Dendritic cell treated with granulocyte-macrophage colony-stimulating factor and Interleukin-4, amounts not matched to agents 40 ng/mL and 50 ng/mL, for 4 days (primary cell): ENCODE data around the gene FOXO4.
"Not testable (repeated sequence)": the region's sequence is repeated elsewhere in the genome, so short reads cannot be mapped to it uniquely, and the experiment has no call there.

Source experiments
- H3K27ac Mint-ChIP-seq: one replicate; pipeline ENCODE4 v1.8.0; 2022; ENCODE audit warnings: mild to moderate bottlenecking, mixed read lengths
- H3K27me3 Mint-ChIP-seq: one replicate; pipeline ENCODE4 v1.8.0; 2022; ENCODE audit warnings: mild to moderate bottlenecking, mixed read lengths
- H3K36me3 Mint-ChIP-seq: one replicate; pipeline ENCODE4 v1.8.0; 2022; ENCODE audit warnings: low read depth, mixed read lengths
- H3K4me1 Mint-ChIP-seq: one replicate; pipeline ENCODE4 v1.8.0; 2022; ENCODE audit warnings: low read depth, mixed read lengths
- H3K4me3 Mint-ChIP-seq: one replicate; pipeline ENCODE4 v1.8.0; 2022; ENCODE audit warnings: mild to moderate bottlenecking, moderate library complexity, mixed read lengths
- H3K9me3 Mint-ChIP-seq: one replicate; pipeline ENCODE4 v1.8.0; 2022; ENCODE audit warnings: mixed read lengths
- intact Hi-C: fragments of 100-400 bp; cut with micrococcal nuclease; formaldehyde crosslinking; loops from one replicate; pipeline ENCODE4 v1.15.0; 2022

FOXO4 gene, protein sequence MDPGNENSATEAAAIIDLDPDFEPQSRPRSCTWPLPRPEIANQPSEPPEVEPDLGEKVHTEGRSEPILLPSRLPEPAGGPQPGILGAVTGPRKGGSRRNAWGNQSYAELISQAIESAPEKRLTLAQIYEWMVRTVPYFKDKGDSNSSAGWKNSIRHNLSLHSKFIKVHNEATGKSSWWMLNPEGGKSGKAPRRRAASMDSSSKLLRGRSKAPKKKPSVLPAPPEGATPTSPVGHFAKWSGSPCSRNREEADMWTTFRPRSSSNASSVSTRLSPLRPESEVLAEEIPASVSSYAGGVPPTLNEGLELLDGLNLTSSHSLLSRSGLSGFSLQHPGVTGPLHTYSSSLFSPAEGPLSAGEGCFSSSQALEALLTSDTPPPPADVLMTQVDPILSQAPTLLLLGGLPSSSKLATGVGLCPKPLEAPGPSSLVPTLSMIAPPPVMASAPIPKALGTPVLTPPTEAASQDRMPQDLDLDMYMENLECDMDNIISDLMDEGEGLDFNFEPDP

DNA sequence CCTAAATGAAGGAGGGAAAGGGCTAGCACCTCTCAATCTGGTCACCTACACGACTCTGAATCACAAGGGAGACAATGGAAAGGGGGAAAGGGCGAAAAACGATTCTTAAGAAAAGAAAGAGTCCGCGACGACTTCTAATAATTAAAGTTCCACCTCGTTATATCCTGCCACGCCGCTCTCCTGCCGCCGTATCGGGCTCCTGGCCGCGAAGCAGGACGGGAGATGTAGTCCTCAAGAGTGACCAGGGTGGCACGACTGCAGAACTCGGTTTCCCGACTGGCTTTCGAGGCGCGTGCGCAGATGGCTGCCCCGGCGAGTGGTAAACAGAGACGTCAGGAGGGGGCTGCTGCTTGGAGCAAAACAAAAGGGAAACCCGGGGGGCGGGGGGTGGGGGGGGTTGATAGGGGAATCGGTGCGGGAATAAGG is at the start of gene FOXO4:
FOXO4 (plus strand) TSS at position 297 of the 426 bp plus-strand sequence. CDS start 678 bp downstream, outside the sequence.
- Mint-ChIP-seq H3K36me3 (peaks cover 14% of the 10 kb centered on the region), H3K27ac (peak within 1 kb of the TSS; percentile 87), H3K4me3 (peak within 1 kb of the TSS; percentile 92), H3K9me3 (no peaks in the 10 kb centered on the region), H3K4me1 (peaks cover 9% of the 10 kb centered on the region), H3K27me3 (peaks cover 4% of the 10 kb centered on the region)
- intact Hi-C loops, result no loop called here

GRCh38 chrX:71047891-71048290 is 47.8 kb upstream of the FOXO4 start:
- intact Hi-C loops, result not testable (repeated sequence)

DNA sequence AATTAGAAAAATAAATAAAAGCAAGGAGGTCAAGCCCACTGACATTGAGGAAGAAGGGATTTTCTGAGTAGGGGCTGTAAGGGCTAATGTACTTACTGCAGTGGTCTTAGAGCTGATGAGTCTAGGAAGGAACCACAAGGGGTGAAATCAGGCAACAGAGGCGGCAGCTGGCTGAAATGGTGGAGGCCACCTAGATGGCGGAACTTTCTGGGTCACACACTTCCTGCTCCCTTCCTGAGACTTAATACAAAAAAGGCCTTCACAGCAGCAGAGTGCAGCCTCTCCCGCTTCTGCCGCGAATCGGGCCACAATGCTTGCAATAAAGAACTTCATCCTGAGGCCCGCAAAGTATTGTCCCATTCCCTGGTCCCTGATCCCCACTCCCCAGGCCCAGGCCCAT is 42.9 kb upstream of the FOXO4 start:
- Mint-ChIP-seq H3K4me1 (peaks cover 11% of the 10 kb centered on the region), H3K27me3 (no peaks in the 10 kb centered on the region), H3K36me3 (no peaks in the 10 kb centered on the region), H3K27ac (peak overlapping the region; percentile 66), H3K9me3 (no peaks in the 10 kb centered on the region), H3K4me3 (peak overlapping the region; percentile 57)
- intact Hi-C loops, result no loop called here

More at GRCh38 chrX:71047891-71048290, 47.8 kb upstream of the FOXO4 start:
- peaks cover 11% of the 10 kb centered on the region for H3K36me3 Mint-ChIP-seq
- not testable (repeated sequence) for H3K4me3 Mint-ChIP-seq, H3K27ac Mint-ChIP-seq, H3K9me3 Mint-ChIP-seq, H3K27me3 Mint-ChIP-seq, H3K4me1 Mint-ChIP-seq

- Mint-ChIP-seq H3K4me1 (peaks cover 16% of the 10 kb centered on the region), H3K36me3 (peaks cover 4% of the 10 kb centered on the region), H3K4me3 (peak overlapping the region; percentile 57), H3K9me3 (no peaks in the 10 kb centered on the region), H3K27ac (peak overlapping the region; percentile 66), H3K27me3 (no peaks in the 10 kb centered on the region)
- intact Hi-C loops, result no loop called here
These were observed 42.4 kb upstream of the FOXO4 start for GRCh38 chrX:71053217-71053621.

DNA sequence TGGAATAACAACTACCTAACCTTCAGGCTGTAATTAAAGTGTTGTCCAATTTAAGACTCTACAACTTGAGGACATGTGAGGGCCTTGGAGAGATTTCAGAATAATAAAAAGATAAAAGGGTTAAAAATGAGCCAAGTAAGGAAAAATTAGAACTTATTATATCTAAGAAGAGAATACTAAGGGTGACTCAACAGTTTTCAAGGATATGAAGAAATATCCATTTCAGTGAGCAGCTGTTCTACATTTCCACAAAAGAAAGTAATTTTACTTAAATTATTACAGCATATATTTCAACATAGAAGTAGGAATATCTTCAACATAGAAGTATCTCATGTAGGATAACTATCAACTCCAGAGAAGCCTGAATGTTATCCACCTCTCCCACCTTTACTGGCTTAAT is 38.8 kb upstream of the FOXO4 start:
- peaks cover 41% of the 10 kb centered on the region for H3K4me1 Mint-ChIP-seq
- no peaks in the 10 kb centered on the region for H3K27me3 Mint-ChIP-seq
- no peak overlapping the region for H3K27ac Mint-ChIP-seq
- H3K4me3 Mint-ChIP-seq, result no peak overlapping the region
- peaks cover 37% of the 10 kb centered on the region for H3K36me3 Mint-ChIP-seq
- H3K9me3 Mint-ChIP-seq, result no peaks in the 10 kb centered on the region
- intact Hi-C loops, result no loop called here

DNA sequence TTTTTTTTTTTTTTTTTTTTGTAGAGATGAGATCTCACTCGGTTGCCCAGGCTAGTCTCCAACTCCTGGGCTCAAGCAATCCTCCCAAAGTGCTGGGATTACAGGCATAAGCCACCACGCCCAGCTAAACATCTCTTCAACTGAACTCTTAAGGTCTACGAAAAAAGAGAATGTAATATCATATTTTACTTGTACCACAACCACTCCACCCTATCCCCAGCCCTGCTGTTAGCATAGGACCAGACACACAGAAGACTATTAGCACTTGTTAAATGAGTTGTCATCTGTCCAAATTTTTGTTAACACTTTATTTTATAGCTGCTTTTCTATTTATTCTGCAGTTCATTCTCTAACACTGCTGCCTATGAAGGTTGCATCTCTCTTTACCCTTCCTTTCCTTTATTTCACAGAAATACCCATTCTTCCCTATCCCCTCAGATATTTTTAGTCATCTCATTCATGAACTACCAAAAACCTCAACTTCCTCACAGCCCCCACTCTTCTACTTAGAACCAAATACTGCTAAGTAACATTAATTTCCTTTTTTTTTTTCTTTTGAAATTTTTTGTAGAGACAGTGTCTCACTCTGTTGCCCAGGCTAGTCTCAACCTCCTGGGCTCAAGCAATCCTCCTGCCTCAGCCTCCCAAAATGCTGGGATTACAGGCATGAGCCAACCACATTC is 37.7 kb upstream of the FOXO4 start:
- intact Hi-C loops, result no loop called here
- no peaks in the 10 kb centered on the region for H3K9me3 Mint-ChIP-seq
- H3K27ac Mint-ChIP-seq, result peak overlapping the region; percentile 62
- H3K27me3 Mint-ChIP-seq, result no peaks in the 10 kb centered on the region
- H3K4me3 Mint-ChIP-seq, result peak overlapping the region; percentile 21
- peaks cover 48% of the 10 kb centered on the region for H3K36me3 Mint-ChIP-seq
- H3K4me1 Mint-ChIP-seq, result peaks cover 41% of the 10 kb centered on the region

GRCh38 chrX:71060127-71060526 is 35.5 kb upstream of the FOXO4 start:
- Mint-ChIP-seq H3K36me3 (peaks cover 55% of the 10 kb centered on the region), H3K9me3 (no peaks in the 10 kb centered on the region)
- intact Hi-C loops, result no loop called here

DNA sequence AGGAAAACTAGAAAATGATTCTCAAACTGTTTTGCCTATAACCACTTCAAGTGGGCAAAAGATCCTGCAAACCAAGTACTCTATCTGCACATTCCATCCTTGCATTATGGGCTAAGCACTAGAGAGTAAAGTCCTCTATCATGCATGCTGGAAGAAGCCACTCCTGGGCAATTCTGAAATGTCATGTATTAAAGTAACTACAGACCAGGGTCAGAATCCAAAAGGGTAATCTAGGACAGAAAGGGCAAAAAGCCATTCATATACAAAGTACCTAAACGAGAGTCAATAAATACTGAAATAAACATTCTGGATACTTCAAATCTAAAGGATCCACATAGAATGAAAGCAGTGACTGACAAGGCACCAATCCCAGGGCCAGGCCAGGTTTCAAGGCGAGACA is 28.6 kb upstream of the FOXO4 start:
- Mint-ChIP-seq H3K27me3 (no peaks in the 10 kb centered on the region), H3K4me3 (peak overlapping the region; percentile 99), H3K36me3 (peaks cover 32% of the 10 kb centered on the region), H3K4me1 (peaks cover 22% of the 10 kb centered on the region), H3K27ac (peak overlapping the region; percentile 94), H3K9me3 (no peaks in the 10 kb centered on the region)
- intact Hi-C loops, result no loop called here

More at GRCh38 chrX:71060127-71060526, 35.5 kb upstream of the FOXO4 start:
- Mint-ChIP-seq H3K4me1 (peaks cover 49% of the 10 kb centered on the region), H3K4me3 (no peak overlapping the region), H3K27ac (peak overlapping the region; percentile 39), H3K27me3 (no peaks in the 10 kb centered on the region)

GRCh38 chrX:71067712-71068043 is 28.0 kb upstream of the FOXO4 start:
- Mint-ChIP-seq H3K9me3 (no peaks in the 10 kb centered on the region), H3K27me3 (no peaks in the 10 kb centered on the region), H3K27ac (peak overlapping the region; percentile 94), H3K4me3 (peak overlapping the region; percentile 99), H3K36me3 (peaks cover 26% of the 10 kb centered on the region), H3K4me1 (peaks cover 25% of the 10 kb centered on the region)
- intact Hi-C loops, result no loop called here

- H3K9me3 Mint-ChIP-seq, result no peaks in the 10 kb centered on the region
- intact Hi-C loops, result no loop called here
- peaks cover 28% of the 10 kb centered on the region for H3K4me1 Mint-ChIP-seq
- peaks cover 22% of the 10 kb centered on the region for H3K36me3 Mint-ChIP-seq
- no peaks in the 10 kb centered on the region for H3K27me3 Mint-ChIP-seq
- H3K4me3 Mint-ChIP-seq, result peak within 1 kb of the TSS; percentile 99
- peak within 1 kb of the TSS; percentile 94 for H3K27ac Mint-ChIP-seq
These were observed 27.4 kb upstream of the FOXO4 start, which contains the start of gene SNX12 for GRCh38 chrX:71068044-71068918. Gene SNX12 (minus strand): TSS chrX:71068334. CDS start chrX:71068306, 28 bp downstream.

DNA sequence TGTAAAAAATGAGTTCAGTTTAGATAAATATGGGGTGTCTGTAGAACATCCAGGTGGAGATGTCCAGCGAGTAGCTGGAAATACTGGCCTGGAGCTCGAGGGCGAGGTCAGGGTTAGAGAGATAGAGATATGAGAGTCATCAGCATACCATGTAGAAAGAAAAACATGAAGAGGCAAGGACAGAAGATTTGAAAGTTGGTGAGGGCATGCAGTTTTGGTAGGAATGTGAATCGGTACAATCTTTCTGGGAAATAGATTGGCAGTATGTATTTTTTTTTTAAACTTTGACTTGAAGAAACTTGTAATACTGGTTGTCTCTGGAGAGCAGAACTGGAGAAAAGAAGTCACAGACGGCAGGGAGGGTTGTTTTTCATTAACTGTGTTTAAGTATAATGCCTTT is 25.1 kb upstream of the FOXO4 start:
- Mint-ChIP-seq H3K9me3 (no peaks in the 10 kb centered on the region), H3K27me3 (no peaks in the 10 kb centered on the region), H3K4me3 (no peak overlapping the region), H3K4me1 (peaks cover 19% of the 10 kb centered on the region), H3K36me3 (peaks cover 15% of the 10 kb centered on the region), H3K27ac (no peak overlapping the region)
- intact Hi-C loops, result no loop called here

DNA sequence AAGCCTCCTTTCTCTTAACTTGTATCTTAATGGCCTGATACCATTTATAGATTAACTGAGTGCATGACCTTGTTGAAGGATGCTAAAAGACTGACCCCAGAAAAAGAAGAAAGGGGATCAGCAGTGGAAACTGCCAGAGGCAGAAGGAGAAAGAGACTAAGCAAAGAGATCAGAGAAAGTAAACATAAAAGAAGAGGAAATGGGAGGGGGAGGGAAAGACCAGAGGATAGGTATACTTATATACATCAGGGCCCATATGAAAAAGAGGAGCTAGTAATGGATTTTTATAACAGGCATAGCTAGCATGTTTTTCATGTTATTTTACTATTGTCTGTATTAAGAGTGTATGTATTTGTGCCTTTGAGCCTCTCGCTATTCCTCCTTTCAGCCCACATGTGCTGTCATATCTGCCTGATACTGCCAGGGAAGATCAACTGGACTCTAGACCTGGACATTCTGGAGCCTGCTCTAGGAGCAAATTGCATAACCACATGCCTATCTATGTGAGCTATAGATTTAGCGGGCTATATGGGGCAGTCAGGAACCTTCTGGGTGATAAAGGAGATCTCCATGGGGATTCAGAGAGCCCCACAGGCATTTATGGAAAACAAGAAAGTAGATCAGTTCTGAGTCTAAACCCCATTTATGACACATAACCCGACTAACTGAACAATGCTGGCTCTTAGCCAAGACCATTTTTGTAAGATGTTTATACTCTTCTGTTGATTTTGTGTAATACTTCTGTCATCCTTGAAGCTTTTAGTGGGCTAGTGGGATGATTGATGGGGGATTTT is 14.1 kb upstream of the FOXO4 start:
- H3K4me3 Mint-ChIP-seq, result no peak overlapping the region
- H3K27ac Mint-ChIP-seq, result no peak overlapping the region
- intact Hi-C loops, result no loop called here
- H3K36me3 Mint-ChIP-seq, result no peaks in the 10 kb centered on the region
- H3K4me1 Mint-ChIP-seq, result no peaks in the 10 kb centered on the region
- no peaks in the 10 kb centered on the region for H3K27me3 Mint-ChIP-seq
- H3K9me3 Mint-ChIP-seq, result no peaks in the 10 kb centered on the region

DNA sequence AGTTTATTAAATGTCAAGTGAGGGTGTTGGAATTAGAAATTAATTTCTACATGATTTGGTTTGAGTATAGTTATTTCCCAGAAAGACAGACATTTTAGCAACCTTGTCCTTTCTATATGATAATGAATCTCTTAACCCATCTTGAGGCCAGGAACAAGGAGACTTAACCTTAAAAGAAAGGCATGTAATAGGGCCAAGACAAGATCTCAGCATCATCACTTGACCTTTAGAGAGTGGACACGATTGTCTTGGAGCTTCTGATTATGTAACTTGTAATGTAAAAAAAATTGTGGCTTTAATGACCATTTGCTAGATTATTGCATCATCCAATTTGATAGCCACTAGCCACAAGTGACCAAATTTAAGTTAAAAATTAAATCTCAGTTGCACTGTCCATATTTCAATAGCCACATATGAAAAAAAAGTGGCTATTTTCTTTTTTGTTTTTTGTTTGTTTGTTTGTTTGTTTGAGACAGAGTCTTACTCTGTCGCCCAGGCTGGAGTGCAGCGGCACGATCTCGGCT is 13.5 kb upstream of the FOXO4 start:
- no peaks in the 10 kb centered on the region for H3K9me3 Mint-ChIP-seq
- H3K27ac Mint-ChIP-seq, result no peak overlapping the region
- intact Hi-C loops, result no loop called here
- H3K4me3 Mint-ChIP-seq, result no peak overlapping the region
- no peaks in the 10 kb centered on the region for H3K27me3 Mint-ChIP-seq
- no peaks in the 10 kb centered on the region for H3K36me3 Mint-ChIP-seq
- H3K4me1 Mint-ChIP-seq, result no peaks in the 10 kb centered on the region
